Activated CD8-positive, alpha-beta memory T cell treated with anti-CD3 and anti-CD28 coated beads, Interleukin-2, amount 50 U/mL, for 4 hours (primary cell): ENCODE measurements around the gene CT45A8.
A peak's percentile ranks its signal among the peaks of the same experiment; 100 is the strongest.
"Not testable (repeated sequence)": the region's sequence is repeated elsewhere in the genome, so short reads cannot be mapped to it uniquely, and the experiment has no call there.

Source experiments
- DNase-seq: peaks from one replicate; pipeline ENCODE4 v3.0.0-alpha.2; 2020

Gene CT45A8, protein sequence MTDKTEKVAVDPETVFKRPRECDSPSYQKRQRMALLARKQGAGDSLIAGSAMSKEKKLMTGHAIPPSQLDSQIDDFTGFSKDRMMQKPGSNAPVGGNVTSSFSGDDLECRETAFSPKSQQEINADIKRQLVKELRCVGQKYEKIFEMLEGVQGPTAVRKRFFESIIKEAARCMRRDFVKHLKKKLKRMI

DNA sequence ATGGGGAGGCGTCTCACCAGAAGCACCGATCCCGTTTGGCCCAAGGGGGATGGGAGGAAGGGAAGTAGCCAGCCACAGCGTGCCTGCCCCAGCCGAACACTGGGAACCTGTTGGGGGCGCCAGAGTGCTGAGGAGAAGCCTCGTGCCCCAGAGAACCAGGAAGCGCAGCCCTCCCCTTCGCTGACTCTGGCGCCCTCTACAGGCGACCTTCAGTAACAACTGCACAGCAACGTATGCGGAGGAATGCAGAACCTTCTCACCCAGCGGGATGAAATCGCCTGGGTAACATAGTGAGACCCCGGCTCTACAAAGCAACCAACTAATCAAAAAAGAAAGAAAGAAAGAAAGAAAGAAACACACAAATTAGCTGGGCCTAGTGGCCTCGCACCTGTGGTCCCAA is at the start of gene CT45A8:
Gene CT45A8 (minus strand): TSS at position 101 of the 400 bp plus-strand sequence. CDS start 3,755 bp downstream, outside the sequence.
- not testable (repeated sequence) for DNase-seq

DNA sequence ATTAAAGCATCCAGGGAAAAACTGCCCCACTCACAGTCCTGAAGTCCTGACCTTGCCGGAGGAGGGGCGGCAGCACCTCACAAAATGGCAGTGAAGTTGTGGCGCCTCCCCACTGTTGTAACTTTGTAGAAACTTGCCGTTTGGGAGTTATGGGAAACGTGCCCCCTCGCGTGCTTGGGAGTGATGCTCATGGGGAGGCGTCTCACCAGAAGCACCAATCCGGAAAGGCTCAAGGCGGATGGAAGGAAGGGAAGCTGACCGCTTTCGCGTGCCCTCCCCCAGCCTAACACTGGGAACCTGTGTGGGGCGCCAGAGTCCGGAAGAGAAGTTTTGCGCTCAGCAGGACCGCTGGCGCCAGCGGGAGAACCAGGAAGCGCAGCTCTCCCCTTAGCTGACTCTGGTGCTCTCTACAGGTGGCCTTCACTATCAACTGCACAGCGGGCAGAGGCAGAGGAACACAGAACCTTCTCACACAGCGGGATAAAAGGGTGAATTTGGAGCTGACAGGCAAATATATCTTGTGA is 39.0 kb upstream of the CT45A8 start, which contains the start of the genes CT45A10 and SAGE1:
Gene CT45A10 (minus strand): TSS at position 151 of the 524 bp plus-strand sequence. CDS start 8,100 bp downstream, outside the sequence.
Gene SAGE1 (plus strand): TSS at position 423 of the 524 bp plus-strand sequence. CDS start 2,527 bp downstream, outside the sequence.
- DNase-seq: no peak

DNA sequence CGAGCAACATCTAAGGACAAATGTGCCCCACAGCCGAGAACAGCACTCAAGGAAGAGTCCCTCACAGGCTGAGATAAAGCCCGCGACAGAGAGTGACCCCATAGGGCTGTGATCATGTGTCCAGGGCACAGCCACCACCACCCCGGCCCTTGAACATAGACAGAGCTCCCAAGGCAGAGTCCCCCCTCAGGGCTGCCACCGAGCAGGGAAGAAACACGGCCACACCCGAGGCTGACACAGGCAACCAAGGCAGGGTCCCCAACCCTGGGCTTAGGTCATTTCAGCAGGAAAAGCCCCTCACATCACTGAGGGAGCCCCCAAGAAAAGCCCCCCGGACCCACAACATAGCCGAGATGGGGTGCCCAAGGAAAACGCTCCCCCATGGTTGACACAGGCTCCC is 38.4 kb upstream of the CT45A8 start:
- DNase-seq: no peak

DNA sequence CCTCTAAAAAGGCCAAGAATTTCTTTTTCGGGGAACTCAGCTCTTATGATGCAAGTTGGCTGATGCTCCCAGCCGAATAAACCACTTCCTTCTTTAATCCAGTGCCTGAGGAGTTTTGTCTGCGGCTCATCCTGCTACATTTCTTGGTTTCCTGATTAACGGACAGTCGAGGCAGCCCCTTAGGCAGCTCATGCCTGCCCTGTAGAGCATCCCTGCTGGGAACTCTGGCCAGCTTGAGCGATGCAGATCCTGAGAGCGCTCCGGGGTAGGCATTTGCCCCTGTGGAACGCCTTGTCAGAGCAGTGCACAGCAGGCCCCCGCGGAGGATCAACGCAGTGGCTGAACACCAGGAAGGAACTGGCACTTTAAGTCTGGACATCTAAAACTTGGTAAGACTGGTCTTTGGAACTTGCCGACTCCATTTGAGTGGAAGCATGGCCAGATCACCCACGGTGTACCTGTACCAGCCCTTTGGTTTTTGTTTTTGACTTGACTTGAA is 35.8 kb upstream of the CT45A8 start:
- DNase-seq: no peak

DNA sequence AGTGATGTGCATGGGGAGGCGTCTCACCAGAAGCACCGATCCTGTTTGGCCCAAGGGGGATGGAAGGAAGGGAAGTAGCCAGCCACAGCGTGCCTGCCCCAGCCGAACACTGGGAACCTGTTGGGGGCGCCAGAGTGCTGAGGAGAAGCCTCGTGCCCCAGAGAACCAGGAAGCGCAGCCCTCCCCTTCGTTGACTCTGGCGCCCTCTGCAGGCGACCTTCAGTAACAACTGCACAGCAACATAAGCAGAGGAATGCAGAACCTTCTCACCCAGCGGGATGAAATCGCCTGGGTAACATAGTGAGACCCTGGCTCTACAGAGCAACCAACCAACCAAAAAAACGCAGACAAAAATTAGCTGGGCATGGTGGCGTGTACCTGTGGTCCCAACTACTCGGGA is 34.6 kb upstream of the CT45A8 start:
- not testable (repeated sequence) for DNase-seq

DNA sequence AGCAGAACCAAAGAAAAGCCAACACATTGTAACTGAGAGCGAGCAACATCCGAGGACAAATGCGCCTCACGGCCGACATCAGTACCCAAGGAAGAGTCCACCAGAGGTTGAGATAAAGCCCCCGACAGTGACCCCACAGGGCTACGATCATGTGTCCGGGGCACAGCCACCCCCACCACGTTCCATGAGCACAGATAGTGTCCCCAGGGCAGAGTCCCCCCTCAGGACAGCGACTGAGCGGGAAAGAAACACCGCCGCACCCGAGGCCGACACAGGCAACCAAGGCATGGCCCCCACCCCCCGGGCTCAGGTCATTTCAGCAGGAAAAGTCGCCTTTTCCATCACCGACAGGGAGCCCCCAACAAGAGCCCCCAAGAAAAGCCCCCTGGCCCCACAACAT is 33.9 kb upstream of the CT45A8 start:
- DNase-seq: peak; percentile 20

DNA sequence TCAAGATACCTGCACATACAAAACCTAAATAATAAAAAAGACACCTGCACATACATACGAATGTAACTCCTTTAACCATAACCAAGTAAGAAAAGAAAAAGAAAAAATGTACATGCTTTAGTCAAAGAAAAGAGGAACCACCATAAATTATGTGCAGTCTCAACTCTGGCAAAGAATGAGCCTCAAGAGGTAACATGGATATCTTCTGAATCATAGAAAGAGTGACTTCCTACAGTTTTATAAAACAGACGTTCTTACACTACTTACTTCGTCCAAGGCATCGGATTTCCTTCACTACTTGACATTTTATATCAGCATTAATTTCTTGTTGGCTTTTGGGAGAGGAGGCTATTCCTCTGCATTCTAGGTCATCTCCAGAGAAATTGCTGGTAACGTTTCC is 28.4 kb upstream of the CT45A8 start:
- DNase-seq: not testable (repeated sequence)

DNA sequence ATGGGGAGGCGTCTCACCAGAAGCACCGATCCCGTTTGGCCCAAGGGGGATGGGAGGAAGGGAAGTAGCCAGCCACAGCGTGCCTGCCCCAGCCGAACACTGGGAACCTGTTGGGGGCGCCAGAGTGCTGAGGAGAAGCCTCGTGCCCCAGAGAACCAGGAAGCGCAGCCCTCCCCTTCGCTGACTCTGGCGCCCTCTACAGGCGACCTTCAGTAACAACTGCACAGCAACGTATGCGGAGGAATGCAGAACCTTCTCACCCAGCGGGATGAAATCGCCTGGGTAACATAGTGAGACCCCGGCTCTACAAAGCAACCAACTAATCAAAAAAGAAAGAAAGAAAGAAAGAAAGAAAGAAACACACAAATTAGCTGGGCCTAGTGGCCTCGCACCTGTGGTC is 17.4 kb upstream of the CT45A8 start, which contains the start of gene CT45A9:
Gene CT45A9 (minus strand): TSS at position 101 of the 400 bp plus-strand sequence. CDS start 3,751 bp downstream, outside the sequence.
- not testable (repeated sequence) for DNase-seq

DNA sequence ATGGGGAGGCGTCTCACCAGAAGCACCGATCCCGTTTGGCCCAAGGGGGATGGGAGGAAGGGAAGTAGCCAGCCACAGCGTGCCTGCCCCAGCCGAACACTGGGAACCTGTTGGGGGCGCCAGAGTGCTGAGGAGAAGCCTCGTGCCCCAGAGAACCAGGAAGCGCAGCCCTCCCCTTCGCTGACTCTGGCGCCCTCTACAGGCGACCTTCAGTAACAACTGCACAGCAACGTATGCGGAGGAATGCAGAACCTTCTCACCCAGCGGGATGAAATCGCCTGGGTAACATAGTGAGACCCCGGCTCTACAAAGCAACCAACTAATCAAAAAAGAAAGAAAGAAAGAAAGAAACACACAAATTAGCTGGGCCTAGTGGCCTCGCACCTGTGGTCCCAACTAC is 17.2 kb downstream of the CT45A8 start, which contains the start of gene CT45A7:
Gene CT45A7 (minus strand): TSS at position 101 of the 400 bp plus-strand sequence. CDS start 3,747 bp downstream, outside the sequence.
- DNase-seq: not testable (repeated sequence)

DNA sequence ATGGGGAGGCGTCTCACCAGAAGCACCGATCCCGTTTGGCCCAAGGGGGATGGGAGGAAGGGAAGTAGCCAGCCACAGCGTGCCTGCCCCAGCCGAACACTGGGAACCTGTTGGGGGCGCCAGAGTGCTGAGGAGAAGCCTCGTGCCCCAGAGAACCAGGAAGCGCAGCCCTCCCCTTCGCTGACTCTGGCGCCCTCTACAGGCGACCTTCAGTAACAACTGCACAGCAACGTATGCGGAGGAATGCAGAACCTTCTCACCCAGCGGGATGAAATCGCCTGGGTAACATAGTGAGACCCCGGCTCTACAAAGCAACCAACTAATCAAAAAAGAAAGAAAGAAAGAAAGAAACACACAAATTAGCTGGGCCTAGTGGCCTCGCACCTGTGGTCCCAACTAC is 34.4 kb downstream of the CT45A8 start, which contains the start of gene CT45A2:
Gene CT45A2 (minus strand): TSS at position 101 of the 400 bp plus-strand sequence. CDS start 3,747 bp downstream, outside the sequence.
- not testable (repeated sequence) for DNase-seq

DNA sequence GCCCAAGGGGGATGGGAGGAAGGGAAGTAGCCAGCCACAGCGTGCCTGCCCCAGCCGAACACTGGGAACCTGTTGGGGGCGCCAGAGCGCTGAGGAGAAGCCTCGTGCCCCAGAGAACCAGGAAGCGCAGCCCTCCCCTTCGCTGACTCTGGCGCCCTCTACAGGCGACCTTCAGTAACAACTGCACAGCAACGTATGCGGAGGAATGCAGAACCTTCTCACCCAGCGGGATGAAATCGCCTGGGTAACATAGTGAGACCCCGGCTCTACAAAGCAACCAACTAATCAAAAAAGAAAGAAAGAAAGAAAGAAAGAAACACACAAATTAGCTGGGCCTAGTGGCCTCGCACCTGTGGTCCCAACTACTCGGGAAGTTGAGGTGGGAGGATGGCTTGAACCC is 51.7 kb downstream of the CT45A8 start, which contains the start of gene CT45A6:
Gene CT45A6 (minus strand): TSS at position 101 of the 400 bp plus-strand sequence. CDS start 3,794 bp downstream, outside the sequence.
- DNase-seq: not testable (repeated sequence)
